ENCODE data around the gene PRDM16. TPM values are rescaled to one million over a fixed set of nuclear protein-coding genes. Genes with fewer than 3 reads are reported as not detected.
A peak's percentile ranks its signal among the peaks of the same experiment; 100 is the strongest.

PRDM16 gene
- polyA plus RNA-seq, 3 donors, result not detected

DNA sequence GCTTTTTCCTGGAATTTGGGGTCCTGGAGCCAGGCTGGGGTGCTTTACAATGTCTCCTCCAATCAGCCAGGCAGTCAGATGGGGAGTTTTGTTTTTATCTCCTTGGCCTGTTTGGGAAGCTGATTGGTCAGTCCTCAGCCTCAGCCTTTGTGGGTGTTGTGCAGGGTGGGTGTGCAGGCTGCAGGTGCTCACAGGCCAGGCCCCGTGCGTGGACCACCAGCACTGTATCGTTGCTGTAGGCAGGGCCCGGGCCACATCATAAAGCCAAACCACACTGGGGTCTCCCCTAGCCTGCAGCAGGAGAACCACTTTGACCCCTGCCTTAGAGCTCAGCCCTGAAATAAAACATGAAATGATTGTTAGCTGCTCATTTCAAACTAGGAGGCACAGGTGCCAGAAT, 8.6 kb downstream of the PRDM16 start:
- H3K27me3 Mint-ChIP-seq (ENCODE audit: low read depth in 3 of 3), result peaks cover 51 to 78% (median 55%) of the 10 kb centered on the region in 3 donors
- H3K27ac Mint-ChIP-seq, result no peak overlapping the region
- Histone ChIP-seq H3K4me2 (replicated peaks; ENCODE audit: extremely low read depth, low read length, poor library complexity, severe bottlenecking) (no peak overlapping the region), H3K27ac (ENCODE audit: low read depth in 1 of 2, low read length in 2 of 2) (no peak overlapping the region), H3K36me3 (replicated peaks in 1 of 2; ENCODE audit: control insufficient read depth in 1 of 2, insufficient read depth in 2 of 2, low read length in 2 of 2) (no peaks in the 10 kb centered on the region), H3K9ac (ENCODE audit: insufficient read depth, low read length, poor library complexity, severe bottlenecking) (no peak overlapping the region), H3K4me1 (ENCODE audit: control insufficient read depth in 1 of 2, insufficient read depth in 2 of 2, low read length in 2 of 2) (no peaks in the 10 kb centered on the region), H3K79me2 (ENCODE audit: insufficient read depth, low read length) (no peaks in the 10 kb centered on the region), H3K27me3 (ENCODE audit: control insufficient read depth in 2 of 2, insufficient read depth in 2 of 2, low read length in 2 of 2) (peaks cover 10 to 33% of the 10 kb centered on the region in 2 donors), H4K20me1 (ENCODE audit: insufficient read depth, low read length) (no peaks in the 10 kb centered on the region), H3K9me3 (replicated peaks in 1 of 2; ENCODE audit: control insufficient read depth in 1 of 2, insufficient read depth in 1 of 2, low read length in 2 of 2) (peaks cover 0 to 2% of the 10 kb centered on the region in 2 donors), H2AFZ (ENCODE audit: insufficient read depth, low read depth, low read length, poor library complexity, severe bottlenecking) (no peak overlapping the region), H3K4me3 (replicated peaks in 1 of 3; ENCODE audit: low read depth in 2 of 3, low read length in 3 of 3) (no peak overlapping the region)
- peaks cover 0 to 5% (median 0%) of the 10 kb centered on the region in 7 donors for H3K9me3 Mint-ChIP-seq
- intact Hi-C loops (cut with micrococcal nuclease), result no loop called here
- DNase-seq, result no peak
- H3K36me3 Mint-ChIP-seq, result no peaks in the 10 kb centered on the region
- peaks cover 4% of the 10 kb centered on the region for H3K4me1 Mint-ChIP-seq
- peak overlapping the region in 1 of 2 donors; percentile 16 for H3K4me3 Mint-ChIP-seq
- WGBS (ENCODE audit: insufficient coverage), result 100% methylated on average over 4 of the region's 4 CpGs
- TF ChIP-seq, protein P1, sequence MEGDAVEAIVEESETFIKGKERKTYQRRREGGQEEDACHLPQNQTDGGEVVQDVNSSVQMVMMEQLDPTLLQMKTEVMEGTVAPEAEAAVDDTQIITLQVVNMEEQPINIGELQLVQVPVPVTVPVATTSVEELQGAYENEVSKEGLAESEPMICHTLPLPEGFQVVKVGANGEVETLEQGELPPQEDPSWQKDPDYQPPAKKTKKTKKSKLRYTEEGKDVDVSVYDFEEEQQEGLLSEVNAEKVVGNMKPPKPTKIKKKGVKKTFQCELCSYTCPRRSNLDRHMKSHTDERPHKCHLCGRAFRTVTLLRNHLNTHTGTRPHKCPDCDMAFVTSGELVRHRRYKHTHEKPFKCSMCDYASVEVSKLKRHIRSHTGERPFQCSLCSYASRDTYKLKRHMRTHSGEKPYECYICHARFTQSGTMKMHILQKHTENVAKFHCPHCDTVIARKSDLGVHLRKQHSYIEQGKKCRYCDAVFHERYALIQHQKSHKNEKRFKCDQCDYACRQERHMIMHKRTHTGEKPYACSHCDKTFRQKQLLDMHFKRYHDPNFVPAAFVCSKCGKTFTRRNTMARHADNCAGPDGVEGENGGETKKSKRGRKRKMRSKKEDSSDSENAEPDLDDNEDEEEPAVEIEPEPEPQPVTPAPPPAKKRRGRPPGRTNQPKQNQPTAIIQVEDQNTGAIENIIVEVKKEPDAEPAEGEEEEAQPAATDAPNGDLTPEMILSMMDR (IDR thresholded peaks at IDR 0.05), result no peak

- DNase-seq, result no peak
- H3K9me3 Mint-ChIP-seq, result peaks cover 0 to 5% (median 0%) of the 10 kb centered on the region in 7 donors
These were observed 9.4 kb downstream of the PRDM16 start for GRCh38 chr1:3078430-3078861.

More at GRCh38 chr1:3078430-3078861, 9.4 kb downstream of the PRDM16 start:
- no peak overlapping the region for H3K4me2 ChIP-seq (replicated peaks; ENCODE audit: extremely low read depth, low read length, poor library complexity, severe bottlenecking)
- Mint-ChIP-seq H3K36me3 (no peaks in the 10 kb centered on the region), H3K4me3 (peak overlapping the region in 1 of 2 donors; percentile 54), H3K27me3 (ENCODE audit: low read depth in 3 of 3) (peaks cover 44 to 70% (median 47%) of the 10 kb centered on the region in 3 donors), H3K4me1 (peaks cover 4% of the 10 kb centered on the region), H3K27ac (no peak overlapping the region)
- H4K20me1 ChIP-seq (ENCODE audit: insufficient read depth, low read length), result no peaks in the 10 kb centered on the region
- no peak overlapping the region for H2AFZ ChIP-seq (ENCODE audit: insufficient read depth, low read depth, low read length, poor library complexity, severe bottlenecking)
- intact Hi-C loops (cut with micrococcal nuclease), result no loop called here
- H3K4me3 ChIP-seq (replicated peaks in 1 of 3; ENCODE audit: low read depth in 2 of 3, low read length in 3 of 3), result no peak overlapping the region
- no peaks in the 10 kb centered on the region for H3K4me1 ChIP-seq (ENCODE audit: control insufficient read depth in 1 of 2, insufficient read depth in 2 of 2, low read length in 2 of 2)
- H3K36me3 ChIP-seq (replicated peaks in 1 of 2; ENCODE audit: control insufficient read depth in 1 of 2, insufficient read depth in 2 of 2, low read length in 2 of 2), result no peaks in the 10 kb centered on the region
- H3K79me2 ChIP-seq (ENCODE audit: insufficient read depth, low read length), result no peaks in the 10 kb centered on the region
- H3K9ac ChIP-seq (ENCODE audit: insufficient read depth, low read length, poor library complexity, severe bottlenecking), result no peak overlapping the region
- 18% methylated on average over 9 of the region's 15 CpGs for WGBS (ENCODE audit: insufficient coverage)
- TF ChIP-seq, protein P1 (IDR thresholded peaks at IDR 0.05), result no peak
- H3K27ac ChIP-seq (ENCODE audit: low read depth in 1 of 2, low read length in 2 of 2), result no peak overlapping the region
- peaks cover 5 to 25% of the 10 kb centered on the region in 2 donors for H3K27me3 ChIP-seq (ENCODE audit: control insufficient read depth in 2 of 2, insufficient read depth in 2 of 2, low read length in 2 of 2)
- H3K9me3 ChIP-seq (replicated peaks in 1 of 2; ENCODE audit: control insufficient read depth in 1 of 2, insufficient read depth in 1 of 2, low read length in 2 of 2), result no peaks in the 10 kb centered on the region

Data from CD14-positive monocyte (primary cell).